ENCODE data around the gene AQP12A.
"Not testable (repeated sequence)": the region's sequence is repeated elsewhere in the genome, so short reads cannot be mapped to it uniquely, and the experiment has no call there.

- TF ChIP-seq CTCF (IDR thresholded peaks at IDR 0.05); RFX5 (IDR thresholded peaks at IDR 0.05; ENCODE audit: low read length); USF1 (IDR thresholded peaks at IDR 0.05; ENCODE audit: borderline replicate concordance, low read depth); RAD21 (IDR thresholded peaks at IDR 0.05; ENCODE audit: low read length); MAX (IDR thresholded peaks at IDR 0.05; ENCODE audit: low read depth); IRF3 (IDR thresholded peaks at IDR 0.05; ENCODE audit: low read depth, low read length); EP300 (IDR thresholded peaks at IDR 0.05; ENCODE audit: borderline replicate concordance in 1 of 2, low read depth in 1 of 2, low read length in 1 of 2); USF2 (IDR thresholded peaks at IDR 0.05; ENCODE audit: borderline replicate concordance, low read depth, low read length); ZBTB33 (IDR thresholded peaks at IDR 0.05; ENCODE audit: borderline replicate concordance, low read depth); EZH2phosphoT487 (IDR thresholded peaks at IDR 0.05; ENCODE audit: borderline replicate concordance, low read depth): not testable (repeated sequence)
Measured at GRCh38 chr2:240691631-240692420, at the start of gene AQP12A.

Measured in SK-N-SH (cell line).